Endothelial cell of umbilical vein (primary cell): ENCODE measurements around the gene TMEM184C. TPM values are rescaled to one million over a fixed set of nuclear protein-coding genes. Genes with fewer than 3 reads are reported as not detected.
A peak's percentile ranks its signal among the peaks of the same experiment; 100 is the strongest.

ENCODE experiments used
- BruUV-seq: library from RNA; stranded (reverse); fragments of 400-500 nt; replicated peaks from 2 replicates; lab custom pipeline; 2021; lab: Mats Ljungman, UMichigan
- CTCF ChIA-PET: fragments of 300-600, 350-600 bp; sonication (Branson Sonifier 250); formaldehyde crosslinking; loops from one replicate; lab custom pipeline; 2021; ENCODE audit warnings: antibody characterized with exemption, inconsistent platforms; lab: Charles Lee
- POLR2A ChIA-PET: fragments of 300-600, 350-600 bp; sonication (Branson Sonifier 250); formaldehyde crosslinking; loops from one replicate; lab custom pipeline; 2021; ENCODE audit warnings: antibody characterized with exemption, inconsistent platforms; lab: Charles Lee
- DNase-seq: peaks from one replicate; pipeline ENCODE4 v3.0.0-alpha.2; 2011; ENCODE audit warnings: low read depth, low spot score
- FAIRE-seq: peaks from 2 replicates; lab custom pipeline; 2011; peaks lifted over from hg19 to GRCh38; lab: Jason Lieb, UNC
- H2AFZ ChIP-seq: 2 replicates; pipeline ENCODE4 v1.6.0; 2012; ENCODE audit warnings: low read depth, low read length, control low read depth, inconsistent platforms
- H3K27ac ChIP-seq: 2 replicates; pipeline ENCODE4 v1.5.1; 2011; ENCODE audit warnings: low read depth, mild to moderate bottlenecking, control low read depth, low read length, moderate library complexity; ENCODE audit not compliant: insufficient read depth
- H3K27me3 ChIP-seq, 2 experiments: 2 replicates each; pipeline versions ENCODE4 v1.6.0 to v1.6.1; 2011; ENCODE audit warnings: low read length in 2 of 2, mixed read lengths in 1 of 2; ENCODE audit not compliant: control insufficient read depth in 2 of 2, insufficient read depth in 2 of 2
- H3K36me3 ChIP-seq, 2 experiments: 2 replicates in 1 of 2; 3 replicates in 1 of 2; pipeline ENCODE4 v1.5.1; 2011; ENCODE audit warnings: low read length in 2 of 2, mild to moderate bottlenecking in 1 of 2, moderate library complexity in 1 of 2; ENCODE audit not compliant: control insufficient read depth in 2 of 2, insufficient read depth in 2 of 2; ENCODE audit errors: extremely low read depth in 1 of 2
- H3K4me1 ChIP-seq: 3 replicates; pipeline ENCODE4 v1.5.1; 2011; ENCODE audit warnings: mild to moderate bottlenecking, low read length; ENCODE audit not compliant: control insufficient read depth, insufficient read depth; ENCODE audit errors: extremely low read depth
- H3K4me2 ChIP-seq: 2 replicates; pipeline ENCODE4 v1.6.1; 2011; ENCODE audit warnings: low read length, control low read depth, mixed read lengths; ENCODE audit not compliant: insufficient read depth
- H3K4me3 ChIP-seq, 3 experiments: fragments of 200-600 bp in 1 of 3; sonication (generic), shearing (Covaris generic) in 1 of 3; replicated peaks in 1 of 3; 2 replicates each; pipeline ENCODE4 v1.5.1; 2011 to 2016; ENCODE audit warnings: control low read depth in 3 of 3, low read length in 3 of 3, mild to moderate bottlenecking in 2 of 3, inconsistent platforms in 1 of 3, low read depth in 1 of 3, moderate library complexity in 1 of 3; ENCODE audit not compliant: insufficient read depth in 1 of 3
- H3K79me2 ChIP-seq: 2 replicates; pipeline ENCODE4 v1.6.0; 2012; ENCODE audit warnings: low read length, inconsistent platforms; ENCODE audit not compliant: control insufficient read depth, insufficient read depth
- H3K9ac ChIP-seq: replicated peaks from 2 replicates; pipeline ENCODE3; 2011; ENCODE audit warnings: low read length, control low read depth; ENCODE audit not compliant: insufficient read depth; ENCODE audit errors: extremely low read depth
- H3K9me1 ChIP-seq: replicated peaks from 3 replicates; pipeline ENCODE4 v1.6.0; 2011; ENCODE audit warnings: mild to moderate bottlenecking, low read length; ENCODE audit not compliant: control insufficient read depth, insufficient read depth; ENCODE audit errors: extremely low read depth
- H3K9me3 ChIP-seq: replicated peaks from 2 replicates; pipeline ENCODE4 v1.5.1; 2012; ENCODE audit warnings: low read length, inconsistent platforms; ENCODE audit not compliant: control insufficient read depth, insufficient read depth
- H4K20me1 ChIP-seq: replicated peaks from 2 replicates; pipeline ENCODE3; 2011; ENCODE audit warnings: mild to moderate bottlenecking, low read length; ENCODE audit not compliant: control insufficient read depth, insufficient read depth; ENCODE audit errors: extremely low read depth
- EZH2 ChIP-seq: IDR thresholded peaks from 2 replicates; pipeline ENCODE4 v1.6.1; 2012; ENCODE audit warnings: borderline replicate concordance, low read depth, mild to moderate bottlenecking, moderate library complexity, low read length, inconsistent platforms; ENCODE audit not compliant: severe bottlenecking
- FOS ChIP-seq: IDR thresholded peaks from 2 replicates; pipeline ENCODE4 v1.6.1; 2011; ENCODE audit warnings: mild to moderate bottlenecking, low read length, moderate library complexity, borderline replicate concordance; ENCODE audit not compliant: insufficient read depth
- POLR2AphosphoS5 ChIP-seq: IDR thresholded peaks from 2 replicates; pipeline ENCODE4 v1.6.1; 2012; ENCODE audit warnings: low read depth, mild to moderate bottlenecking, control low read depth, low read length, moderate library complexity; ENCODE audit not compliant: insufficient read depth
- dilution Hi-C: fragments of 300-500 bp; cut with MboI; formaldehyde crosslinking; loops from one replicate; pipeline ENCODE4 v1.15.0; 2019; ENCODE audit warnings: low sequenced_read_pairs; ENCODE audit not compliant: extremely low pct_ligation_motif_present
- intact Hi-C: fragments of 100-400 bp; cut with micrococcal nuclease; formaldehyde crosslinking; loops from one replicate; pipeline ENCODE4 v1.10.0; 2022
- polyA plus RNA-seq, 4 experiments: library from polyadenylated mRNA; depleted of rRNA in 3 of 4; stranded (reverse) in 3 of 4; unstranded in 1 of 4; fragments of >200 nt; gene quantifications; 2 replicates each; pipeline versions ENCODE4 v1.2.1 to v1.2.3, GENCODE V29; 2011 to 2012; ENCODE audit warnings: missing spikeins in 1 of 4
- total RNA-seq: library from RNA; stranded (reverse); gene quantifications from 2 replicates; pipeline ENCODE4 v1.2.3, GENCODE V29; 2021
- TF ChIP-seq, protein P1 (sequence below): IDR thresholded peaks from 2 replicates; pipeline ENCODE4 v1.6.1; 2011; ENCODE audit not compliant: insufficient read depth, insufficient read length
- TF ChIP-seq, protein P2 (sequence below), 2 donors: IDR thresholded peaks; 1 replicate in 1 of 2; 2 replicates in 1 of 2; pipeline ENCODE4 v1.5.1; 2011; ENCODE audit warnings: low read length in 2 of 2, mild to moderate bottlenecking in 2 of 2, moderate library complexity in 2 of 2, control low read depth in 1 of 2, inconsistent platforms in 1 of 2, low read depth in 1 of 2; ENCODE audit not compliant: insufficient read depth in 1 of 2; ENCODE audit errors: extremely low read depth in 1 of 2

Gene TMEM184C
- total and polyA plus RNA-seq, 2 donors (not counting 3 experiments of a cell fraction or from before 2014, with no cell fraction given), result 10.3 to 29.2 TPM

DNA sequence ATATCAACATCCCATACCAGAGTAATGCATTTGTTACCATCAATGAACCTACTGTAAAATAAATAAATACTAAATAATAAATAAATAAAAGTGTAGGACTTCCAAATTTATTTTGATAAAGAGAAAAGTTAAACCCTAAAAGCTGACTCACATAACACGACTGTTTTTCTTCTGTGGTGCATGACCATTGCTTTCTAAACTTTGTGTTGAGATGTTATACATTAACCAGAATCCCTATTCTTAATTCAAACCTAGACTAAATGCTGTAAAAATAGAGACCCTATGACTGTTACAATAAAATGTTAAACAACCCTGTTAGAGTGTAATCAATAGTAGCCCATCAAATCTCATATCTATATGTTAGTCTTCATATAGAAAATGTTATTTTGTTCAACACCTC, 87.6 kb downstream of the TMEM184C start:
- no peak overlapping the region for H3K4me3 ChIP-seq
- H3K27me3 ChIP-seq, result peaks cover 0 to 6% of the 10 kb centered on the region in 2 experiments
- ChIA-PET CTCF (interaction anchor here (15.4 kb wide), 1 partner anchor 161 kb away, joined by 308 read pairs; no protein-coding TSS in a partner anchor), POLR2A (no interaction called here)
- no peak overlapping the region for H3K9ac ChIP-seq
- FAIRE-seq (no peak), DNase-seq (no peak)
- no peak overlapping the region for H3K27ac ChIP-seq
- no peak overlapping the region for H2AFZ ChIP-seq
- no peaks in the 10 kb centered on the region for H3K36me3 ChIP-seq
- no peaks in the 10 kb centered on the region for H3K9me1 ChIP-seq
- H3K4me2 ChIP-seq, result no peak overlapping the region
- H3K4me1 ChIP-seq, result no peaks in the 10 kb centered on the region
- TF ChIP-seq POLR2AphosphoS5 (no peak), EZH2 (no peak), FOS (no peak)
- TF ChIP-seq, protein P1, sequence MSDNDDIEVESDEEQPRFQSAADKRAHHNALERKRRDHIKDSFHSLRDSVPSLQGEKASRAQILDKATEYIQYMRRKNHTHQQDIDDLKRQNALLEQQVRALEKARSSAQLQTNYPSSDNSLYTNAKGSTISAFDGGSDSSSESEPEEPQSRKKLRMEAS, result no peak
- dilution Hi-C loops, result no loop called here
- H3K79me2 ChIP-seq, result no peaks in the 10 kb centered on the region
- no peaks in the 10 kb centered on the region for H3K9me3 ChIP-seq
- BruUV-seq, result no TSS peak
- no peaks in the 10 kb centered on the region for H4K20me1 ChIP-seq
- intact Hi-C loops, result no loop called here

DNA sequence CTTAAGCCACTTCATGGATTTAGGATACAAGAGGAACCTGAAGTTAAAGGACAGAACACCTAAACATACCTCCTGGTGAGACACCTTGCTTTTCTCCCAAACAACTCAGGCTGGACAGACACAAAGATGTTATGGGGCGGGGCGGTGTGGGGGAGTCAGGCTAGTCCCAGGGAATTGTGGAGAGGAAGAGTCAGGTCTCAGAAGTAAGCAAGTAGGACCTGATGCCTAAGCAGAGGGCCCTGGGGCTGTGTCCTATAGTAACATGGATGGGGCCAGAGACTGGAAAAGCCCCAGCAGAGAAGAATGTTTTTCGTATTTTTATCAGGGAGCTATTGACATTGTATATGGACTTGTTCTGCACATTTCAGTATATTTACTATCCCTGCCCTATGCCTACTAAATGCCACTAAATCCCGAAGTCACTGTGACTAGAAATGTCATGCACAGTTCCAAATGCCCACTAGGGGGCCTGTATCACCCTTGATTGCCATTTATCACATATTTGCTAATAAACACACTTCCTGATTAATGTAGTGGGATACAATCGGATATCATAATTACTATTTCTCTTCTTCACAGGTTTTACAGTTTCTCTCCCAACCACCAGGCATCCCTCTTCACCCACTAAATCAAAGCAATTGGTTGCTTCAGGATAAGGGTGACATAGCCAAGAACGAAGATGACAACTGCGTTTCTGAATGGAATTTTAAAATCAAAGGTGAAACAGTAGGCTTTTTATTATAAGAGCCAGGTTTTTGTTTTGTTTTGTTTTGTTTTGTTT, 90.9 kb downstream of the TMEM184C start:
- no peak for TF ChIP-seq POLR2AphosphoS5
- TF ChIP-seq, protein P2, sequence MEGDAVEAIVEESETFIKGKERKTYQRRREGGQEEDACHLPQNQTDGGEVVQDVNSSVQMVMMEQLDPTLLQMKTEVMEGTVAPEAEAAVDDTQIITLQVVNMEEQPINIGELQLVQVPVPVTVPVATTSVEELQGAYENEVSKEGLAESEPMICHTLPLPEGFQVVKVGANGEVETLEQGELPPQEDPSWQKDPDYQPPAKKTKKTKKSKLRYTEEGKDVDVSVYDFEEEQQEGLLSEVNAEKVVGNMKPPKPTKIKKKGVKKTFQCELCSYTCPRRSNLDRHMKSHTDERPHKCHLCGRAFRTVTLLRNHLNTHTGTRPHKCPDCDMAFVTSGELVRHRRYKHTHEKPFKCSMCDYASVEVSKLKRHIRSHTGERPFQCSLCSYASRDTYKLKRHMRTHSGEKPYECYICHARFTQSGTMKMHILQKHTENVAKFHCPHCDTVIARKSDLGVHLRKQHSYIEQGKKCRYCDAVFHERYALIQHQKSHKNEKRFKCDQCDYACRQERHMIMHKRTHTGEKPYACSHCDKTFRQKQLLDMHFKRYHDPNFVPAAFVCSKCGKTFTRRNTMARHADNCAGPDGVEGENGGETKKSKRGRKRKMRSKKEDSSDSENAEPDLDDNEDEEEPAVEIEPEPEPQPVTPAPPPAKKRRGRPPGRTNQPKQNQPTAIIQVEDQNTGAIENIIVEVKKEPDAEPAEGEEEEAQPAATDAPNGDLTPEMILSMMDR (IDR thresholded peaks at IDR 0.05; ENCODE audit: extremely low read depth in 1 of 2, insufficient read depth in 1 of 2, low read depth in 1 of 2, low read length in 2 of 2), result peak; percentile 70 to 78
- no peak overlapping the region for H2AFZ ChIP-seq
- no peaks in the 10 kb centered on the region for H3K9me3 ChIP-seq
- H3K9ac ChIP-seq, result no peak overlapping the region
- BruUV-seq, result no TSS peak
- no peaks in the 10 kb centered on the region for H3K36me3 ChIP-seq
- DNase-seq (peak; percentile 66), FAIRE-seq (peak; percentile 81)
- H3K27me3 ChIP-seq, result no peaks in the 10 kb centered on the region
- H3K9me1 ChIP-seq, result no peaks in the 10 kb centered on the region
- no peak overlapping the region for H3K4me2 ChIP-seq
- POLR2A ChIA-PET, result no interaction called here
- H3K27ac ChIP-seq, result no peak overlapping the region
- no peaks in the 10 kb centered on the region for H4K20me1 ChIP-seq
- CTCF ChIA-PET, result interaction anchor here (0.6 to 15.4 kb wide), 16 partner anchors 8 to 547 kb away, joined by 3 to 308 read pairs (median 4); partner anchors contain the start of genes ARHGAP10 and PRMT9
- no peak overlapping the region for H3K4me3 ChIP-seq
- intact Hi-C loops (loop anchor here (1.0 kb wide), 1 partner anchor 158 kb away; no protein-coding TSS in a partner anchor), dilution Hi-C loops (no loop called here)
- H3K79me2 ChIP-seq, result no peaks in the 10 kb centered on the region
- no peaks in the 10 kb centered on the region for H3K4me1 ChIP-seq
